Progenitor cell of endocrine pancreas (in vitro differentiated cells): ENCODE results near the gene WIPF1. TPM values are rescaled to one million over a fixed set of nuclear protein-coding genes. Genes with fewer than 3 reads are reported as not detected.

Source experiments
- DNase-seq: peaks from one replicate; pipeline ENCODE4 v3.0.0; 2021; ENCODE audit warnings: low spot score; ENCODE audit not compliant: unreplicated experiment
- H3K27ac Mint-ChIP-seq: 2 replicates; pipeline ENCODE4 v1.8.0; 2021; ENCODE audit warnings: mild to moderate bottlenecking, moderate library complexity, mixed read lengths
- H3K27me3 Mint-ChIP-seq: 2 replicates; pipeline ENCODE4 v1.8.0; 2021; ENCODE audit warnings: mixed read lengths
- H3K36me3 Mint-ChIP-seq: 2 replicates; pipeline ENCODE4 v1.8.0; 2022; ENCODE audit warnings: mixed read lengths; ENCODE audit not compliant: insufficient read depth
- H3K4me1 Mint-ChIP-seq: 2 replicates; pipeline ENCODE4 v1.8.0; 2021; ENCODE audit warnings: low read depth, mixed read lengths
- H3K4me3 Mint-ChIP-seq: 2 replicates; pipeline ENCODE4 v1.8.0; 2021; ENCODE audit warnings: low read depth, mild to moderate bottlenecking, moderate library complexity, mixed read lengths
- H3K9me3 Mint-ChIP-seq: 2 replicates; pipeline ENCODE4 v1.8.0; 2021; ENCODE audit warnings: low read depth, mixed read lengths
- CTCF ChIP-seq: fragments of 200-600 bp; sonication (generic); IDR thresholded peaks from one replicate; pipeline ENCODE4 v1.5.0; 2021; ENCODE audit warnings: antibody characterized with exemption, mild to moderate bottlenecking; ENCODE audit not compliant: unreplicated experiment
- total RNA-seq: library from RNA; stranded (reverse); gene quantifications from 2 replicates; pipeline ENCODE4 v1.2.1, GENCODE V29; 2021

The WIPF1 gene
- total RNA-seq, 1 donor from 2014 or later: 12.9 TPM

- no peak for DNase-seq
- H3K4me3 Mint-ChIP-seq: no peak overlapping the region
- no peak for TF ChIP-seq CTCF
- H3K27ac Mint-ChIP-seq: no peak overlapping the region
- peaks cover 2% of the 10 kb centered on the region for H3K4me1 Mint-ChIP-seq
- no peaks in the 10 kb centered on the region for H3K9me3 Mint-ChIP-seq
- H3K36me3 Mint-ChIP-seq: no peaks in the 10 kb centered on the region
- H3K27me3 Mint-ChIP-seq: no peaks in the 10 kb centered on the region
Observed at GRCh38 chr2:174632841-174633622, 35.4 kb upstream of the WIPF1 start.

DNA sequence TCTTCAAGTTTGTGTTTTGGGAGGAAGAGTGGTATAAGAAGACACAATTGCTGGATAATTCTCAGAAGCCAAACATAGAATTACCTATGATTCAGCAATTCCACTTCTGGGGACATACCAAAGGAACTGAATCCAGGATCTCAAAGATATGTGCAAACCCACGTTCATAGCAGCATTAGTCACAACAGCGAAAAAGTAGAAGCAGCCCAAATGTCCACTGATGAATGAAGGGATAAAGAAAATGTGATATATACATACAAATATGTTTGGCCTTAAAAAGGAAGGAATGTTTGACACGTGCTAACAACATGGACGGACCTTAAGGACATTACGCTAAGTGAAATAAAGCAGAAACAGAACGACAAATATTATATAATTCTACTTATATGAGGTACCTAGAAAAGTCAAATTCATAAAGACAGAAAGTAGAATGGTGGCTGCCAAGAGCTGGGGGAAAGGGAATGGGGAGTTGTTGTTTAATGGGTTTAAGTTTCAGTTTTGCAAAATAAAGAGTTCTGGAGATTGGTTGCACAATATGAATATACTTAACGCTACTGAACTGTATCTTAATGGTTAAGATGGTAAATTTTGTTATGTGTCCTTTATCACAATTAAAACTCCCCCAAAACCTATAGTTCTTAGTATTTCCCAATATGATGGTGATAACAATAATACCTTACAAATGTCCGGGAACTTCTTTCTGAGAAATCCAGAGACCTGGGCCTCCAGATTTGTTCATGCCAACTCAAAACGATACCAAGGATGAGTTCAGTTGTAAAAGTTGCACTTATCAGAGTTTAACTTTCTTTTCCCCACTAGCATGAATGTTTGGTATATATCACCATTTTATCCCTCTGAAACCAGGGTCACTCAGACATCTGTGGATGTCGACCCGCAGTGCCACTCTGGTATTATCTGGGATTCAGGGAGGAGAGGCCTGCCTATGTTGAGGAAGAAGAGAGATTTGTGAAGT is 33.7 kb upstream of the WIPF1 start:
- H3K27ac Mint-ChIP-seq: no peak overlapping the region
- TF ChIP-seq CTCF: no peak

DNA sequence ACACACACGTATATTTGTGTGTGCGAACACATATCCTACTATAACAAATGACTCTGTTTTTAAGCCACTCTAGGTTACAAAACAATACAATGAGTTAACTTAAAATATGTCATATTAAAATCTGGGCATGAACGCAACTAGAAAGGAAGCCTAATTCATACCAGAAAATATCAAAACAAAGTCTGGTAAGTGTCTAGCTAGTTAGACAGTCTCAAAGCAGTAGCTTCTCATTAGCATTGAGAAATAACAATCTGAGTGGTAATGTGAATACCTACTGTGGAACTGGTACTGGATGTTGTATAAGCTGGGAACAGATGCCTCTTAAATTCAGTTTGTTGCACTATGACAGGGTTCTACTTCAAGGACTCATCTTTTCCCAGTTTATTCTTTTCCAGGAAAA is 32.5 kb upstream of the WIPF1 start:
- no peak overlapping the region for H3K4me3 Mint-ChIP-seq
- no peaks in the 10 kb centered on the region for H3K36me3 Mint-ChIP-seq
- no peak overlapping the region for H3K27ac Mint-ChIP-seq
- no peaks in the 10 kb centered on the region for H3K27me3 Mint-ChIP-seq
- no peaks in the 10 kb centered on the region for H3K9me3 Mint-ChIP-seq
- peaks cover 2% of the 10 kb centered on the region for H3K4me1 Mint-ChIP-seq
- TF ChIP-seq CTCF: no peak
- no peak for DNase-seq

More for the DNA sequence above, 33.7 kb upstream of the WIPF1 start:
- peaks cover 2% of the 10 kb centered on the region for H3K4me1 Mint-ChIP-seq
- H3K9me3 Mint-ChIP-seq: no peaks in the 10 kb centered on the region
- H3K27me3 Mint-ChIP-seq: no peaks in the 10 kb centered on the region
- no peak overlapping the region for H3K4me3 Mint-ChIP-seq
- H3K36me3 Mint-ChIP-seq: no peaks in the 10 kb centered on the region
- DNase-seq: no peak

GRCh38 chr2:174629506-174629905 is 31.9 kb upstream of the WIPF1 start:
- Mint-ChIP-seq H3K9me3 (no peaks in the 10 kb centered on the region), H3K27ac (no peak overlapping the region), H3K27me3 (no peaks in the 10 kb centered on the region), H3K4me3 (no peak overlapping the region), H3K36me3 (no peaks in the 10 kb centered on the region), H3K4me1 (peaks cover under 1% of the 10 kb centered on the region)
- DNase-seq: no peak
- TF ChIP-seq CTCF: no peak

GRCh38 chr2:174628528-174629169 is 31.0 kb upstream of the WIPF1 start:
- no peak for DNase-seq
- Mint-ChIP-seq H3K27ac (no peak overlapping the region), H3K9me3 (no peaks in the 10 kb centered on the region), H3K36me3 (no peaks in the 10 kb centered on the region), H3K4me1 (no peaks in the 10 kb centered on the region), H3K4me3 (no peak overlapping the region), H3K27me3 (no peaks in the 10 kb centered on the region)
- TF ChIP-seq CTCF: no peak
